Neural crest cell (in vitro differentiated cells): ENCODE results near the gene SERPINB7. TPM values are rescaled to one million over a fixed set of nuclear protein-coding genes. Genes with fewer than 3 reads are reported as not detected.

Experiments
- DNase-seq: peaks from one replicate; pipeline ENCODE4 v3.0.0; 2021; ENCODE audit warnings: low read depth, mixed read lengths, low spot score
- H3K27ac Mint-ChIP-seq: one replicate; pipeline ENCODE4 v1.8.0; 2021; ENCODE audit warnings: mild to moderate bottlenecking, mixed read lengths; ENCODE audit not compliant: unreplicated experiment
- H3K27me3 Mint-ChIP-seq: 2 replicates; pipeline ENCODE4 v1.8.0; 2021; ENCODE audit warnings: low read depth, mild to moderate bottlenecking, mixed read lengths
- H3K36me3 Mint-ChIP-seq: 2 replicates; pipeline ENCODE4 v1.8.0; 2021; ENCODE audit warnings: low read depth, mild to moderate bottlenecking, mixed read lengths
- H3K4me1 Mint-ChIP-seq: 2 replicates; pipeline ENCODE4 v1.8.0; 2021; ENCODE audit warnings: mixed read lengths
- H3K4me3 Mint-ChIP-seq: one replicate; pipeline ENCODE4 v1.8.0; 2021; ENCODE audit warnings: mild to moderate bottlenecking, mixed read lengths
- H3K9me3 Mint-ChIP-seq: 2 replicates; pipeline ENCODE4 v1.8.0; 2021; ENCODE audit warnings: mixed read lengths
- long read RNA-seq: library from polyadenylated mRNA; unstranded; transcript quantifications from one replicate; pipeline ENCODE4 v2.0.0, GENCODE V29; 2020
- total RNA-seq: library from RNA; stranded (reverse); gene quantifications from 2 replicates; pipeline ENCODE4 v1.2.1, GENCODE V29; 2021
- TF ChIP-seq, protein P1 (sequence below): fragments of 200-600 bp; sonication (generic); conservative IDR thresholded peaks from 2 replicates; pipeline ENCODE4 v1.5.0; 2021; ENCODE audit warnings: antibody characterized with exemption, mild to moderate bottlenecking

SERPINB7 gene
- total RNA-seq = not detected in 2 replicates
- long read RNA-seq = 0 reads

DNA sequence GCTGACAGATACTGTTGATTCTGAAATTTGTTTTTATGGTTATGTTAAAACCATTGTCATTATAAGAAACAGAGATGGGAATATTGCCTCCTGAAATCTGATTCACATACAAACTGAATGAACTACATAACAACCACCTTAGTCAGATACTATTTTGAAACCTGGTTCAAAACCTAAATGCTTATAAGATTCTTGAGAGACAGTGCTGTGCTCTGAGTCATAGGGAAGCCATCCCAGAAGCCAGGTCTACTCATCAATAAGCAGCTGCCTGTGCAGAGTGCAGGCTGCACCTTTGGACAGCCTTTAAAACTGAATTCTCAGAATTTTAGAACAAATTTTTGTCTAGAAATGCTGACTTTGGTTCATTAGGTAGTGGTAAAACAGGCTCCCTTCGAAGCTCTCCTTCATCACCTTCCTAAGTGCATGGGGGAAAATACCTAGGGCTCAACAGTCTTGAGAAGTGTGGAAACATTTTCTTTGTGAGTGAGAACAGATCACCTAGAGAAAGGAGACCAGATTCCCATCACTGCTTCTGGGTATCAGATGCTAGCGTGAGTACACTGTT, at the start of gene SERPINB7:
SERPINB7 (plus strand) TSS at position 253 of the 565 bp plus-strand sequence. CDS start 6,955 bp downstream, outside the sequence.
- TF ChIP-seq, protein P1, sequence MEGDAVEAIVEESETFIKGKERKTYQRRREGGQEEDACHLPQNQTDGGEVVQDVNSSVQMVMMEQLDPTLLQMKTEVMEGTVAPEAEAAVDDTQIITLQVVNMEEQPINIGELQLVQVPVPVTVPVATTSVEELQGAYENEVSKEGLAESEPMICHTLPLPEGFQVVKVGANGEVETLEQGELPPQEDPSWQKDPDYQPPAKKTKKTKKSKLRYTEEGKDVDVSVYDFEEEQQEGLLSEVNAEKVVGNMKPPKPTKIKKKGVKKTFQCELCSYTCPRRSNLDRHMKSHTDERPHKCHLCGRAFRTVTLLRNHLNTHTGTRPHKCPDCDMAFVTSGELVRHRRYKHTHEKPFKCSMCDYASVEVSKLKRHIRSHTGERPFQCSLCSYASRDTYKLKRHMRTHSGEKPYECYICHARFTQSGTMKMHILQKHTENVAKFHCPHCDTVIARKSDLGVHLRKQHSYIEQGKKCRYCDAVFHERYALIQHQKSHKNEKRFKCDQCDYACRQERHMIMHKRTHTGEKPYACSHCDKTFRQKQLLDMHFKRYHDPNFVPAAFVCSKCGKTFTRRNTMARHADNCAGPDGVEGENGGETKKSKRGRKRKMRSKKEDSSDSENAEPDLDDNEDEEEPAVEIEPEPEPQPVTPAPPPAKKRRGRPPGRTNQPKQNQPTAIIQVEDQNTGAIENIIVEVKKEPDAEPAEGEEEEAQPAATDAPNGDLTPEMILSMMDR = no peak
- Mint-ChIP-seq H3K9me3 (peaks cover 9% of the 10 kb centered on the region), H3K36me3 (no peaks in the 10 kb centered on the region), H3K4me3 (no peak within 1 kb of the TSS), H3K27ac (no peak within 1 kb of the TSS), H3K27me3 (no peaks in the 10 kb centered on the region), H3K4me1 (no peaks in the 10 kb centered on the region)
- DNase-seq = no peak

- no peak for DNase-seq
- Mint-ChIP-seq H3K36me3 (no peaks in the 10 kb centered on the region), H3K9me3 (peaks cover under 1% of the 10 kb centered on the region), H3K27ac (peak overlapping the region; percentile 67), H3K4me3 (no peak overlapping the region), H3K27me3 (no peaks in the 10 kb centered on the region), H3K4me1 (peaks cover 2% of the 10 kb centered on the region)
- TF ChIP-seq, protein P1 = no peak
Measured at GRCh38 chr18:63725682-63726480, 49.3 kb upstream of the SERPINB7 start.

GRCh38 chr18:63730773-63731172, 44.4 kb upstream of the SERPINB7 start:
- Mint-ChIP-seq H3K36me3 (no peaks in the 10 kb centered on the region), H3K27ac (no peak overlapping the region), H3K4me1 (peaks cover 4% of the 10 kb centered on the region), H3K9me3 (peaks cover 10% of the 10 kb centered on the region), H3K27me3 (peaks cover 2% of the 10 kb centered on the region), H3K4me3 (no peak overlapping the region)
- TF ChIP-seq, protein P1 = no peak
- no peak for DNase-seq

DNA sequence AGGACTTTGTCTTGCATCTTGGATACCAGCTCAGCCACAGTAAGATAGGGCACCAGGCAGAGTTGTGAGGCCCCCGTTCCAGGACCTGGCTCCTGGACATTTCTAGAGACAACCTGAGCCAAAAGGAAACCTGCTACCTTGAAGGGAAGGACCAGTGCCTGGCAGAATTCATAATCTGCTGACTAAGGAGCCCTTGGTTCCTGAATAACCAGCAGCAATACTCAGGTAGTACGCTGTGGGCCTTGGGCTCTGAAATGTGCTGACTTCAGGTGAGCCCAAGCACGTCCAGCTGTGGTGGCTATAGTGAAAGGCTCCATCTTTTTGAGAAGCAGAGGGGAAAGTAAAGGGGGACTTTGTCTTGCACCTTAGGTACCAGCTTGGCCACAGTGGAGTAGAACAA, 44.0 kb upstream of the SERPINB7 start:
- TF ChIP-seq, protein P1 = no peak
- DNase-seq = no peak
- Mint-ChIP-seq H3K27me3 (peaks cover 2% of the 10 kb centered on the region), H3K4me3 (no peak overlapping the region), H3K36me3 (no peaks in the 10 kb centered on the region), H3K4me1 (peaks cover 4% of the 10 kb centered on the region), H3K9me3 (peaks cover 13% of the 10 kb centered on the region), H3K27ac (peak overlapping the region; percentile 50)

- Mint-ChIP-seq H3K36me3 (no peaks in the 10 kb centered on the region), H3K9me3 (peaks cover 16% of the 10 kb centered on the region), H3K4me3 (no peak overlapping the region), H3K27ac (no peak overlapping the region), H3K27me3 (peaks cover 2% of the 10 kb centered on the region), H3K4me1 (no peaks in the 10 kb centered on the region)
- TF ChIP-seq, protein P1 = no peak
- DNase-seq = no peak
Measured at GRCh38 chr18:63736876-63737275, 38.3 kb upstream of the SERPINB7 start.
